Neural cell (in vitro differentiated cells): Measurements from ENCODE around the gene CDK5RAP1.

Source experiments
- EP300 ChIP-seq: fragments of 450-650 bp; conservative IDR thresholded peaks from 2 replicates; pipeline ENCODE4 v1.6.1; 2014; ENCODE audit warnings: antibody characterized with exemption, mild to moderate bottlenecking, moderate library complexity; ENCODE audit not compliant: poor library complexity, severe bottlenecking
- TAF1 ChIP-seq: IDR thresholded peaks from 2 replicates; pipeline ENCODE4 v1.6.1; 2012; ENCODE audit warnings: low read depth
- TF ChIP-seq, protein P1 (sequence below): fragments of 450-650 bp; IDR thresholded peaks from 2 replicates; pipeline ENCODE4 v1.5.1; 2014; ENCODE audit warnings: antibody characterized with exemption, mild to moderate bottlenecking, moderate library complexity; ENCODE audit not compliant: poor library complexity, severe bottlenecking

- TF ChIP-seq, protein P1, sequence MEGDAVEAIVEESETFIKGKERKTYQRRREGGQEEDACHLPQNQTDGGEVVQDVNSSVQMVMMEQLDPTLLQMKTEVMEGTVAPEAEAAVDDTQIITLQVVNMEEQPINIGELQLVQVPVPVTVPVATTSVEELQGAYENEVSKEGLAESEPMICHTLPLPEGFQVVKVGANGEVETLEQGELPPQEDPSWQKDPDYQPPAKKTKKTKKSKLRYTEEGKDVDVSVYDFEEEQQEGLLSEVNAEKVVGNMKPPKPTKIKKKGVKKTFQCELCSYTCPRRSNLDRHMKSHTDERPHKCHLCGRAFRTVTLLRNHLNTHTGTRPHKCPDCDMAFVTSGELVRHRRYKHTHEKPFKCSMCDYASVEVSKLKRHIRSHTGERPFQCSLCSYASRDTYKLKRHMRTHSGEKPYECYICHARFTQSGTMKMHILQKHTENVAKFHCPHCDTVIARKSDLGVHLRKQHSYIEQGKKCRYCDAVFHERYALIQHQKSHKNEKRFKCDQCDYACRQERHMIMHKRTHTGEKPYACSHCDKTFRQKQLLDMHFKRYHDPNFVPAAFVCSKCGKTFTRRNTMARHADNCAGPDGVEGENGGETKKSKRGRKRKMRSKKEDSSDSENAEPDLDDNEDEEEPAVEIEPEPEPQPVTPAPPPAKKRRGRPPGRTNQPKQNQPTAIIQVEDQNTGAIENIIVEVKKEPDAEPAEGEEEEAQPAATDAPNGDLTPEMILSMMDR: no peak
- TF ChIP-seq EP300 (no peak), TAF1 (no peak)
Observed at GRCh38 chr20:33337531-33338165, 63.7 kb downstream of the CDK5RAP1 start.
